Stimulated activated CD8-positive, alpha-beta memory T cell treated with anti-CD3 and anti-CD28 coated beads, Interleukin-12 subunit alpha, Interleukin-12 subunit beta, amount 100 ng/mL, for 24 hours (primary cell): Measurements from ENCODE around the gene POLE.

Source experiments
- DNase-seq: peaks from one replicate; pipeline ENCODE4 v3.0.0-alpha.2; 2020; ENCODE audit errors: extremely low read depth

The POLE gene

GRCh38 chr12:132597333-132598316 lies 89.5 kb downstream of the POLE start:
- DNase-seq = no peak

DNA sequence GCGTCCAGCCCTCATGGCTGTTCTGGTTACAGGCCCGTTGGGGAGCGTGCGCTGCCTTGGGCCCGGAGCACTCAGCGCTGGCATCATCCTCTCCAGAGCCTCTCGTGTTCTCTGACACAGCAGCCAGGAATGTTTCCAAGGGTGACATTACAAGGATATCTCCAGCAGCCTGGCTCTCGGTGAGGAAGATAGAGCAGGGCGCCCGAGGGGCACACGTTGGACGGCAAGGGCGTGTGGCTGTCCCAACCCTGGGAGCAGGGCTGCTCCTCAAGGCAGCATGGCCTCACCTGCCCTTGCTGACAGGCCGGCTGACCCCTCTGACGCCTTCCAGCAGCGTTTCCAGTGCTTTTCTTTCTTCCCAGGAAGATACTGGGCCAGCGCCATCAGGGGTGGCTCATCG lies 91.1 kb downstream of the POLE start:
- no peak for DNase-seq

DNA sequence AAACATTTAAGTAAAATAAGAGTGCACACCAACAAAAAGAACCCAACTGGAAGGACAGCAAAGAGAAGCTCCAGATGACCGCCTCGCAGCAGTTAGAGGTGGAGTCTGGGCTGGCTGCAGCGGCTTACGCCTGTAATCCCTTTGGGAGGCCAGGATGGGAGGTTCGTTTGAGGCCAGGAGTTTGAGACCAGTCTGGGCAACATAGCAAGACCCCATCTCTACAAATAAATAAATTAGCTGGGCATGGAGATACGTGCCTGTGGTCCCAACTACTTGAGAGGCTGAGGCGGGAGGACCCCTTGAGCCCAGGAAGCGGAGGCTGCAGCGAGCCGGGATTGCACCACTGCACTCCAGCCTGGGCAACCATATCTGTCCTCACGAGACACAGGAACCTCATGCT lies 92.0 kb downstream of the POLE start:
- DNase-seq = no peak

GRCh38 chr12:132593938-132594358 lies 93.2 kb downstream of the POLE start:
- DNase-seq = no peak

- no peak for DNase-seq
These were observed 93.6 kb downstream of the POLE start for GRCh38 chr12:132593521-132593920.

DNA sequence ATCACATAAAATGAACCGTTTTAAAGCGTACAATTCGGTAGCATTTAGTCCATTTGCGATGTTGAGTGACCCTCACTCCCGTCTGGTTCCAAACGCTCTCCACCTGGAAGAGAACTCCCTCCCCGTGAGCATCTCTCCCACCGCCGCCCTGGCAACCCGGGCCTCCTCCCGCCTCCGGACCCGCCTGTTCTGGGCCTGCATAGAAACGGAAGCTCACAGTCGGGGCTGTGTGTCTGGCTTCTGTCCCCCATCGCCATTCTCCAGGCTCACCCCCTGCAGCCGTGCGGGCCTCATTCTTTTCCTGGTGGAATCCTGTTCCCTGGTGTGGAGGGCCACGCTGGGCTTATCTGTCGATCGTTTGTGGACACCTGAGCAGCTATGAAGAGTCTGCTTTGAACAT lies 94.1 kb downstream of the POLE start:
- DNase-seq = no peak

DNA sequence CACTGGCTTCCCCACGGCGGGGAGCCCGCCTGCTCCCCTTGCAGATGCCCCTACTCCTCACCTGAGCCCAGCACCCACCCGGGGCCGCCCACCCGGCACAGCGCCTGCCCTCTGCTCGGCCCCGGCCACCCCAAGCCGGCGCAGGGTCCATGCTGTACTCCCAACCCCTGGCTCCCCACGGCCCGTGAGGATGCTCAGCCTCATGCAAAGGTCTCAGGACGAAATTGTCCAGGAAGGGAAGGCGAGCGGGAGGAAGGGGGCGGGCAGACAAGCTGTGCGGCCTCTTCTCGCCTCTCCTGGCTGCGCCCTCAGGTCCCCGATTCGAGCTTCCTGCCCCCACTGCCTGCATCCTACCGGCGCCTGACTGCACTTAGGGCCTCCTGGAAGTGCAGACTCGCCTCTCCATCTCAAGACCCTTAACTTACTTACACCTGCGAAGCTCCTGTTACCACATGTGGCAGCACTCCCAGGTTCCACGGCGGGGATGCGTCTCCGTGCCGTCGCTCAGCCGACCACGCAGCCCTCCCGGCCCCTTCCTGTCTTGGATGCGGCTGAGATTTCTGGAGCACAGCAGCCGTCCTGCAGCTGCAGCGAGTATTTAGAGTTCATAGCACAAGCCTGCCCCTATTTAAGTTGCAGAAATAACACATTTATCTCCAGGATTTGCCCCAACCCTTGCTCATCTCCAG lies 94.7 kb downstream of the POLE start:
- no peak for DNase-seq

DNA sequence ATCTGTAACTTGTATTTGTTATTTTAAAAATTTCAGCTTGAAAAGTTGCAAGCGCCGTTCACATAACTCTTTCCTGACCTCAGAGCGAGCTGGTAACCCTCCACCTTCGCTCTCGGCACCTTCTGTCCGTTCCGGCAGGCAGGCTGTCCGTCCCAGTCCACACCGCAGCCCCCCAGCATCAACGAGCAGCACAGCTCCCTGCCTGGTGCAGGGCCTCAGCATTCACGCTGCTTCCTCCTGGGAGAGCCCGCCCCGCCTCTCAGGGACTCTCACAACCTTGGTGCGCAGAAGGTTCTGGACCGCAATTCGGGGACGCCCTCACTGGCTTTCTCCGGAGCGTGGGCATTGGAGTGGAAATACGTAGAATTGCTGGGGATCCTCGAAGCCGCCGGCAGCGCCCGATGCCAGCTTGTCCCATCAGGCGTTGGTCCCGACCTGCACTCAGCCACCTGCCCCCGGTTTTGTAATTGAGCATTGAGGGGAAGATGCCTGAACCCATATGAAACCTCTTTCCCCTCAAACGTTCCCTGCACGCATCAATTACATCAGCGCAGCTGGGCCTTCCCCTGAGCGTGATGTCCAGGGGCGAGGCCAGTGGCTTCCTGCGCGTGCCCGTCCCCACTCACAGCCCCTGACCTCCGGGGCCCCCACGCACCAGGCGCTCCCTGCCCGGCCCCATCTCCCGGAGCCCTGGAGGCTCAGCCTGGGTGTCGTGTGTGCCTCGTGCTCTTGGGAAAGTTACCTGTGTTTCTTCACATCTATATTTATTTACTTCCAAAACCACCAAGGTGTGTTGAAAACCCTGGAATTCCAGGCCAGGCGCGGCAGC lies 95.8 kb downstream of the POLE start:
- DNase-seq = no peak

GRCh38 chr12:132588821-132589669 lies 98.1 kb downstream of the POLE start:
- no peak for DNase-seq

DNA sequence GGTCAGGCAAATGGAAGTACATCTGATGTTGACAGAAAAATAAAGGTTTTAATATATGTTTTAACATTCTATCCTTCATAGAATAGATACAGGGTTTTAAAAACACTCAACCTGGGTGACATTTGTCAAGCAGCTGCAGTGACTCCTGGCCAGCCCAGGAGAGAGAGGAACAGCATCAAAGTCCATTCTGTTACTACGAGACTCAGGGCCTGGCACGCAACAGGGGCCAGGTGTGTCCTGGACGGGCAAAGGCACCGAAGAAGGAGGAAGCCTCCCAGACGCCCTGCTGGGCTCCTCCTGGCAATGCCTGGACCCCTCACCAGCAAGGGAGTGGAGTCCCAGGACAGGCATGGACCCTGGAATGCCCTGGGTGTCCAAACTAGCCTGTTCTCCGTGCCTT lies 98.8 kb downstream of the POLE start:
- no peak for DNase-seq

DNA sequence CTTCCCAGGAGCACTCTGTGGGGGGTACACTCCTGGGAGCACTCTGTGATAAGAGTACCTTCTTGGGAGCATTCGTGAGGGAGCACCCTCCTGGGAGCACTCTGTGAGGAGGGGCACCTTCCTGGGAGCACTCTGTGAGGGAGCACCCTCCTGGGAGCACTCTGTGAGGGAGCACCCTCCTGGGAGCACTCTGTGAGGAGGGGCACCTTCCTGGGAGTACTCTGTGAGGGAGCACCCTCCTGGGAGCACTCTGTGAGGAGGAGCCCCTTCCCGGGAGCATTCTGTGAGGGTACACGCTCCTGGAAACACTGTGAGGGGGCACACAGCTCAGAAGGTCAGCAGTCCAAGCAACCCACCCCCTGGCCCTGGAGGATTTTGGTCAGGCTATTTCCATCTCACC lies 99.4 kb downstream of the POLE start:
- DNase-seq = no peak

DNA sequence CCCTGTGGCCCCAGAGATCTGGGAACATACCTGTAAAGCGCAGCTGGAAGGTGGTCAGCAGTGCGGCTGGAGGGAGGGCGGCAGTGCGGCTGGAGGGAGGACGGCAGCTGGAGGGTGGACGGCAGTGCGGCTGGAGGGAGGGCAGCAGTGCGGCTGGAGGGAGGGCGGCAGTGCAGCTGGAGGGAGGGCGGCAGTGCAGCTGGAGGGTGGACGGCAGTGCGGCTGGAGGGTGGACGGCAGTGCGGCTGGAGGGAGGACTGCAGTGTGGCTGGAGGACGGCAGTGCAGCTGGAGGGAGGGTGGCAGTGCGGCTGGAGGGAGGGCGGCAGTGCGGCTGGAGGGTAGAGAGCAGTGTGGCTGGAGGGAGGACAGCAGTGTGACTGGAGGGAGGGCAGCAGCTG lies 100.2 kb downstream of the POLE start:
- DNase-seq = no peak

DNA sequence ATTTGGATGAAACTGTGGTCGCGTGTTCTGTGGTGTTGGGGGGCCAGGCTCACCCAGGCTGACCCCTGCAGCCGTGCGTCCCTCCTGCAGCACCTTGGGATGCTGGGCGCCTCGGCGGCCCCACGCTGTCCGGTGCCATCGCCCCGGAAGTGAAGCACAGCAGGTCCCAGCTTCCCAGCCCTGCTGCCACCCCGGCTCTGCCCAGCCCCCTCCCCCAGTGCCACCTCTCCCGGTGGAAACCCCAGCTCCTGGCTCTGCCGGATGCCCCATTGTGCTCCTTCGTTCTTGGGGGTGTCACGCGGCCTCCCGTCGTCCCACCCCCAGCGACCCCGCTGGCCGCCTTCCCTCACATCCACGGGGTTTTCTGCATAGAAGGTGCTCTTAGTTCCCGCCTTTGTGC lies 102.0 kb downstream of the POLE start:
- DNase-seq = no peak

- no peak for DNase-seq
These were observed 102.7 kb downstream of the POLE start for GRCh38 chr12:132584429-132584828.

GRCh38 chr12:132583736-132584135 lies 103.4 kb downstream of the POLE start:
- DNase-seq = no peak

GRCh38 chr12:132583411-132583710 lies 103.8 kb downstream of the POLE start:
- no peak for DNase-seq

GRCh38 chr12:132582582-132583410 lies 104.3 kb downstream of the POLE start:
- no peak for DNase-seq

- DNase-seq = no peak
These were observed 105.1 kb downstream of the POLE start for GRCh38 chr12:132582058-132582420.

- DNase-seq = no peak
These were observed 105.6 kb downstream of the POLE start for GRCh38 chr12:132581348-132582057.

DNA sequence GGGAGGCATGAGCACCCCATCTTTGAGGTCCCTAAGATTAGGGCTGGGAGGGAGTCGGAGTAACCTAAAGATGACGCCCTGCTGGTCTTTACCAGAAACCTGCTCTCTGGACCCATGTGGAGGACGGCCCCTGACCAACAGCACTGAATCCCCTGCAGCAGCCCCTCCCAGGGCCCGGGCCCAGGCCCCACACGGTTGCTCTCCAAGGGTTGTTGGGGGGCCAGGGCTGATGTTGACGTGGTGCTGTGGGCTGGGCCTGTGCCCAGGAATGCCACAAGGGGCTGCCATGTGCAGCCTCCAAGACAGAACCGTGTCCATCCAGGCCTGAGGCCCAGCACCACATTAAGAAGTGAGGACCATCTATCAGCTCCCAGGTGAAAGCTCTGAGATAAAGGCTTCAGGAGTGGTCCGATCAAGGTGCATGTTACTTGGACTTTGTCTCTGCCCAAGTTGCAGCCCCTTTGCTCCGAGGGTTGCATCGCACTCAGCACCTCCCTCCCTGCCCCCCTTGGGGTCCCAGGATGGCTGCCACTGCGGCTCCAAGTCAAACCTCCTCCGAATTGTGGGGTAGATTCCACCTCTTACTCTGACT lies 106.3 kb downstream of the POLE start:
- no peak for DNase-seq
